IMR-90 (cell line): Measurements from ENCODE around the gene NDOR1. TPM values are rescaled to one million over a fixed set of nuclear protein-coding genes. Genes with fewer than 3 reads are reported as not detected.

Source experiments
- ATAC-seq: fragments of 200-7000 bp; cut with Tn5 transposase; 2 replicates; pipeline ENCODE4 v1.9.1; 2020; ENCODE audit warnings: low read depth, mild to moderate bottlenecking, moderate library complexity
- BruUV-seq: library from RNA; stranded (reverse); fragments of 400-500 nt; replicated peaks from 2 replicates; lab custom pipeline; 2021; lab: Mats Ljungman, UMichigan
- CTCF ChIA-PET: fragments of 300-600 bp; formaldehyde crosslinking; extraction: SDS; loops from one replicate; lab custom pipeline; 2021; ENCODE audit warnings: antibody characterized with exemption; lab: Yijun Ruan, JAX
- POLR2A ChIA-PET: fragments of 300-600 bp; sonication (Branson Sonifier 250); formaldehyde crosslinking; loops from one replicate; lab custom pipeline; 2022; ENCODE audit warnings: antibody characterized with exemption; ENCODE audit not compliant: unreplicated experiment; lab: Charles Lee
- DNase-seq: peaks from one replicate; pipeline ENCODE4 v3.0.0; 2013
- H2AFZ ChIP-seq: replicated peaks from 2 replicates; pipeline ENCODE3; 2013; ENCODE audit warnings: low read length, mild to moderate bottlenecking; ENCODE audit not compliant: poor library complexity
- H2AK5ac ChIP-seq: 2 replicates; pipeline ENCODE4 v1.6.1; 2013; ENCODE audit warnings: low read depth, low read length, inconsistent platforms
- H2AK9ac ChIP-seq: replicated peaks from 2 replicates; pipeline ENCODE3; 2013; ENCODE audit warnings: mild to moderate bottlenecking, low read depth, low read length, moderate library complexity; ENCODE audit not compliant: poor library complexity
- H2BK120ac ChIP-seq: 2 replicates; pipeline ENCODE4 v1.6.1; 2013; ENCODE audit warnings: low read depth, low read length, inconsistent platforms
- H2BK15ac ChIP-seq: 3 replicates; pipeline ENCODE4 v1.6.1; 2013; ENCODE audit warnings: low read depth, low read length, inconsistent platforms
- H2BK20ac ChIP-seq: 2 replicates; pipeline ENCODE4 v1.6.1; 2013; ENCODE audit warnings: low read depth, mild to moderate bottlenecking, inconsistent platforms, low read length, moderate library complexity
- H2BK5ac ChIP-seq: 2 replicates; pipeline ENCODE4 v1.6.1; 2013; ENCODE audit warnings: mild to moderate bottlenecking, low read depth, low read length, inconsistent platforms; ENCODE audit not compliant: poor library complexity, severe bottlenecking
- H3K14ac ChIP-seq: replicated peaks from 2 replicates; pipeline ENCODE4 v1.6.1; 2013; ENCODE audit warnings: low read depth, low read length, inconsistent platforms
- H3K18ac ChIP-seq: 2 replicates; pipeline ENCODE4 v1.6.1; 2013; ENCODE audit warnings: low read depth, low read length, control low read depth
- H3K23ac ChIP-seq: 2 replicates; pipeline ENCODE4 v1.6.1; 2013; ENCODE audit warnings: low read depth, low read length, inconsistent platforms
- H3K27ac ChIP-seq: 2 replicates; pipeline ENCODE4 v1.5.1; 2013; ENCODE audit warnings: mild to moderate bottlenecking, control low read depth, low read length; ENCODE audit not compliant: insufficient read depth
- H3K27me3 ChIP-seq: 2 replicates; pipeline ENCODE4 v1.6.1; 2013; ENCODE audit warnings: low read length; ENCODE audit not compliant: control insufficient read depth, insufficient read depth
- H3K36me3 ChIP-seq: 2 replicates; pipeline ENCODE4 v1.6.1; 2013; ENCODE audit warnings: low read length, mixed read lengths; ENCODE audit not compliant: control insufficient read depth, insufficient read depth
- H3K4ac ChIP-seq: 2 replicates; pipeline ENCODE4 v1.6.1; 2013; ENCODE audit warnings: low read depth, low read length, inconsistent platforms
- H3K4me1 ChIP-seq: 2 replicates; pipeline ENCODE4 v1.6.1; 2013; ENCODE audit warnings: low read length, mixed read lengths; ENCODE audit not compliant: control insufficient read depth, insufficient read depth
- H3K4me2 ChIP-seq: 2 replicates; pipeline ENCODE4 v1.6.1; 2013; ENCODE audit warnings: low read depth, mild to moderate bottlenecking, control low read depth, low read length, moderate library complexity
- H3K4me3 ChIP-seq: 2 replicates; pipeline ENCODE4 v1.5.1; 2013; ENCODE audit warnings: low read depth, mild to moderate bottlenecking, control low read depth, low read length, moderate library complexity; ENCODE audit not compliant: insufficient read depth
- H3K56ac ChIP-seq: 2 replicates; pipeline ENCODE4 v1.6.1; 2013; ENCODE audit warnings: low read length, inconsistent platforms; ENCODE audit not compliant: insufficient read depth; ENCODE audit errors: extremely low read depth
- H3K79me1 ChIP-seq, 2 experiments: 2 replicates each; pipeline ENCODE4 v1.6.1; 2013; ENCODE audit warnings: low read length in 2 of 2, inconsistent platforms in 1 of 2, low read depth in 1 of 2
- H3K9ac ChIP-seq: 2 replicates; pipeline ENCODE4 v1.6.1; 2013; ENCODE audit warnings: low read depth, low read length, control low read depth
- H3K9me1 ChIP-seq: 2 replicates; pipeline ENCODE4 v1.6.1; 2013; ENCODE audit warnings: low read length, inconsistent platforms; ENCODE audit not compliant: insufficient read depth
- H3K9me3 ChIP-seq: 2 replicates; pipeline ENCODE4 v1.6.1; 2013; ENCODE audit warnings: low read length; ENCODE audit not compliant: control insufficient read depth, insufficient read depth
- H4K20me1 ChIP-seq: 2 replicates; pipeline ENCODE4 v1.6.1; 2013; ENCODE audit warnings: low read length, inconsistent platforms; ENCODE audit not compliant: insufficient read depth
- H4K5ac ChIP-seq: 2 replicates; pipeline ENCODE4 v1.6.1; 2013; ENCODE audit warnings: mild to moderate bottlenecking, low read depth, low read length, control low read depth
- H4K8ac ChIP-seq, 2 experiments: 2 replicates each; pipeline ENCODE4 v1.6.1; 2013; ENCODE audit warnings: low read depth in 2 of 2, low read length in 2 of 2, control low read depth in 1 of 2, inconsistent platforms in 1 of 2
- H4K91ac ChIP-seq: 2 replicates; pipeline ENCODE4 v1.6.1; 2013; ENCODE audit warnings: low read depth, low read length, inconsistent platforms; ENCODE audit not compliant: insufficient read depth
- BHLHE40 ChIP-seq: fragments of 150-350 bp; IDR thresholded peaks from 2 replicates; pipeline ENCODE4 v1.6.1; 2016; ENCODE audit warnings: mild to moderate bottlenecking, low read depth, low read length
- CEBPB ChIP-seq: IDR thresholded peaks from 2 replicates; pipeline ENCODE4 v1.6.1; 2012; ENCODE audit warnings: low read depth, low read length, improper control_type of control experiment
- CHD1 ChIP-seq: IDR thresholded peaks from 2 replicates; pipeline ENCODE4 v1.6.1; 2012; ENCODE audit warnings: low read depth, low read length, improper control_type of control experiment
- CTCF ChIP-seq: conservative IDR thresholded peaks from 2 replicates; pipeline ENCODE4 v1.5.1; 2012; ENCODE audit warnings: mild to moderate bottlenecking, low read depth, low read length, improper control_type of control experiment
- ELK1 ChIP-seq: fragments of 150-350 bp; IDR thresholded peaks from 2 replicates; pipeline ENCODE4 v1.6.1; 2016; ENCODE audit warnings: low read depth, mild to moderate bottlenecking, low read length, moderate library complexity, borderline replicate concordance
- FOS ChIP-seq: fragments of 150-350 bp; IDR thresholded peaks from 2 replicates; pipeline ENCODE4 v1.6.1; 2016; ENCODE audit warnings: low read depth, low read length
- MAFK ChIP-seq: IDR thresholded peaks from 2 replicates; pipeline ENCODE4 v1.6.1; 2012; ENCODE audit warnings: low read depth, low read length, improper control_type of control experiment
- MAZ ChIP-seq: IDR thresholded peaks from 2 replicates; pipeline ENCODE4 v1.6.1; 2012; ENCODE audit warnings: low read depth, mild to moderate bottlenecking, low read length, improper control_type of control experiment, moderate library complexity, borderline replicate concordance
- MXI1 ChIP-seq: IDR thresholded peaks from 2 replicates; pipeline ENCODE4 v1.6.1; 2012; ENCODE audit warnings: low read depth, mild to moderate bottlenecking, low read length, moderate library complexity, borderline replicate concordance
- NFE2L2 ChIP-seq: fragments of 150-350 bp; IDR thresholded peaks from 2 replicates; pipeline ENCODE4 v1.6.1; 2016; ENCODE audit warnings: low read depth, mild to moderate bottlenecking, low read length
- POLR2A ChIP-seq: IDR thresholded peaks from 2 replicates; pipeline ENCODE4 v1.6.1; 2012; ENCODE audit warnings: mild to moderate bottlenecking, low read depth, low read length
- RAD21 ChIP-seq: IDR thresholded peaks from 2 replicates; pipeline ENCODE4 v1.6.1; 2012; ENCODE audit warnings: low read length, improper control_type of control experiment
- RCOR1 ChIP-seq: IDR thresholded peaks from 2 replicates; pipeline ENCODE4 v1.6.1; 2012; ENCODE audit warnings: mild to moderate bottlenecking, low read length, improper control_type of control experiment; ENCODE audit not compliant: insufficient replicate concordance
- RFX5 ChIP-seq: IDR thresholded peaks from 2 replicates; pipeline ENCODE4 v1.8.0; 2012; ENCODE audit warnings: low read depth, mild to moderate bottlenecking, low read length, moderate library complexity
- SMC3 ChIP-seq: fragments of 150-350 bp; IDR thresholded peaks from 2 replicates; pipeline ENCODE4 v1.6.1; 2016; ENCODE audit warnings: low read depth, mild to moderate bottlenecking, antibody characterized with exemption, low read length, moderate library complexity
- USF2 ChIP-seq: fragments of 150-350 bp; IDR thresholded peaks from 2 replicates; pipeline ENCODE4 v1.6.1; 2017; ENCODE audit warnings: mild to moderate bottlenecking, antibody characterized with exemption, low read length, low read depth
- WGBS, 2 experiments: methylation state at CpG; one replicate each; pipeline versions ENCODE4 v1.1.5 to v1.1.7; 2013; ENCODE audit warnings: missing lambda C conversion rate in 2 of 2; ENCODE audit not compliant: insufficient read length in 1 of 2; ENCODE audit errors: extremely low coverage in 2 of 2; 5-methylcytosine and 5-hydroxymethylcytosine counted together
- dilution Hi-C: fragments of 300-500 bp; cut with HindIII; formaldehyde crosslinking; loops from one replicate; pipeline ENCODE4 v1.14.3; 2018; ENCODE audit warnings: low sequenced_read_pairs; ENCODE audit not compliant: unreplicated experiment
- in situ Hi-C: fragments of 300-500 bp; cut with MboI; formaldehyde crosslinking; loops from 3 replicates; pipeline ENCODE4 v1.14.3; 2019; ENCODE audit warnings: low sequenced_read_pairs, inconsistent platforms, mixed read lengths
- intact Hi-C: fragments of 100-400 bp; cut with micrococcal nuclease; formaldehyde crosslinking; loops from 2 replicates; pipeline ENCODE4 v1.10.0; 2022
- polyA plus RNA-seq, 3 experiments: library from polyadenylated mRNA; depleted of rRNA; stranded (reverse); fragments of >200 nt; gene quantifications; 2 replicates each; pipeline ENCODE4 v1.2.3, GENCODE V29; 2012; ENCODE audit warnings: low replicate concordance in 1 of 3
- total RNA-seq: library from RNA; depleted of rRNA; stranded (reverse); fragments of >200 nt; gene quantifications from 2 replicates; pipeline ENCODE4 v1.2.3, GENCODE V29; 2012

NDOR1 gene
- total and polyA plus RNA-seq, 2 of the 4 experiments (the other 2 are of a cell fraction), result 0.90 to 10.6 TPM

- TF ChIP-seq MAZ (no peak), SMC3 (no peak), BHLHE40 (no peak), RFX5 (no peak), POLR2A (no peak), CEBPB (no peak), RCOR1 (no peak), NFE2L2 (no peak), CTCF (no peak), MXI1 (no peak), CHD1 (no peak), MAFK (no peak), FOS (no peak), ELK1 (no peak), RAD21 (no peak), USF2 (no peak)
- 56% methylated on average over 7 of the region's 11 CpGs; no CpG with 5 or more reads in 1 of the 2 experiments for WGBS, 2 experiments
- Histone ChIP-seq H2AK5ac (peak overlapping the region; percentile 73; the same call in 1 of the 2 replicates), H4K5ac (no peak overlapping the region), H2BK5ac (no peak overlapping the region), H3K27me3 (no peaks in the 10 kb centered on the region), H3K56ac (no peak overlapping the region), H4K8ac (no peak overlapping the region), H2AFZ (peak overlapping the region; percentile 63), H4K91ac (no peak overlapping the region), H3K4me1 (peaks cover 5% of the 10 kb centered on the region; the same call in 1 of the 2 replicates), H3K9ac (no peak overlapping the region), H3K9me3 (no peaks in the 10 kb centered on the region), H3K79me1 (peaks cover 8 to 30% of the 10 kb centered on the region in 2 experiments; a peak in 3 of 4 replicates), H4K20me1 (peaks cover 11% of the 10 kb centered on the region), H2BK120ac (no peak overlapping the region), H3K9me1 (no peaks in the 10 kb centered on the region), H3K14ac (no peak overlapping the region), H3K18ac (no peak overlapping the region), H3K23ac (no peak overlapping the region), H3K36me3 (peaks cover 1% of the 10 kb centered on the region), H3K4me3 (no peak overlapping the region), H2AK9ac (peak overlapping the region; percentile 89), H2BK15ac (no peak overlapping the region), H3K27ac (no peak overlapping the region), H3K4me2 (no peak overlapping the region), H3K4ac (no peak overlapping the region), H2BK20ac (no peak overlapping the region)
- CTCF ChIA-PET, result interaction anchor here (0.6 to 1.0 kb wide), 7 partner anchors 10 to 154 kb away, joined by 3 to 6 read pairs (median 3); partner anchors contain the start of genes DPP7 and RNF224
- no peak for DNase-seq
- dilution Hi-C loops, result no loop called here
- in situ Hi-C loops, result no loop called here
- ATAC-seq, result no peak
- intact Hi-C loops, result no loop called here
- BruUV-seq, result no TSS peak
- POLR2A ChIA-PET, result interaction anchor here (0.6 kb wide), 1 partner anchor 24 kb away, joined by 3 read pairs; no protein-coding TSS in a partner anchor
These were observed 31.5 kb downstream of the NDOR1 start for GRCh38 chr9:137236936-137237421.
